HL-60 (cell line): ENCODE measurements around the gene SHISAL2A.
A peak's percentile ranks its signal among the peaks of the same experiment; 100 is the strongest.

Source experiments
- CTCF ChIP-seq: IDR thresholded peaks from one replicate; pipeline ENCODE4 v1.5.1; 2011; ENCODE audit warnings: low read length, control low read depth, inconsistent platforms; ENCODE audit not compliant: insufficient read depth
- POLR2AphosphoS5 ChIP-seq: IDR thresholded peaks from 2 replicates; pipeline ENCODE4 v1.6.1; 2012; ENCODE audit warnings: low read depth
- SPI1 ChIP-seq: IDR thresholded peaks from 2 replicates; pipeline ENCODE4 v1.6.1; 2012; ENCODE audit warnings: low read depth, mild to moderate bottlenecking, borderline replicate concordance

GRCh38 chr1:52631759-52632331 is 1.1 kb upstream of the SHISAL2A start:
- TF ChIP-seq POLR2AphosphoS5 (no peak), CTCF (no peak), SPI1 (peak; percentile 31; the same call in 1 of the 2 replicates)
